ENCODE measurements around the gene KLK4. TPM values are rescaled to one million over a fixed set of nuclear protein-coding genes. Genes with fewer than 3 reads are reported as not detected.

Gene KLK4
- polyA plus RNA-seq, 3 donors, result not detected

- no peak overlapping the region for H3K4me3 Mint-ChIP-seq
- no peaks in the 10 kb centered on the region for H3K36me3 Mint-ChIP-seq
- no peak for DNase-seq
- Histone ChIP-seq H3K27me3 (ENCODE audit: control insufficient read depth in 2 of 2, insufficient read depth in 2 of 2, low read length in 2 of 2) (peaks cover 3 to 7% of the 10 kb centered on the region in 2 donors), H3K36me3 (replicated peaks in 1 of 2; ENCODE audit: control insufficient read depth in 1 of 2, insufficient read depth in 2 of 2, low read length in 2 of 2) (no peaks in the 10 kb centered on the region), H2AFZ (ENCODE audit: insufficient read depth, low read depth, low read length, poor library complexity, severe bottlenecking) (no peak overlapping the region), H3K9ac (ENCODE audit: insufficient read depth, low read length, poor library complexity, severe bottlenecking) (no peak overlapping the region), H4K20me1 (ENCODE audit: insufficient read depth, low read length) (no peaks in the 10 kb centered on the region), H3K4me2 (replicated peaks; ENCODE audit: extremely low read depth, low read length, poor library complexity, severe bottlenecking) (no peak overlapping the region), H3K4me3 (replicated peaks in 1 of 3; ENCODE audit: low read depth in 2 of 3, low read length in 3 of 3) (no peak overlapping the region), H3K9me3 (replicated peaks in 1 of 2; ENCODE audit: control insufficient read depth in 1 of 2, insufficient read depth in 1 of 2, low read length in 2 of 2) (no peaks in the 10 kb centered on the region), H3K4me1 (ENCODE audit: control insufficient read depth in 1 of 2, insufficient read depth in 2 of 2, low read length in 2 of 2) (no peaks in the 10 kb centered on the region), H3K27ac (ENCODE audit: low read depth in 1 of 2, low read length in 2 of 2) (no peak overlapping the region), H3K79me2 (ENCODE audit: insufficient read depth, low read length) (no peaks in the 10 kb centered on the region)
- 96% methylated on average over 3 of the region's 4 CpGs for WGBS (ENCODE audit: insufficient coverage)
- no peaks in the 10 kb centered on the region for H3K4me1 Mint-ChIP-seq
- TF ChIP-seq, protein P1, sequence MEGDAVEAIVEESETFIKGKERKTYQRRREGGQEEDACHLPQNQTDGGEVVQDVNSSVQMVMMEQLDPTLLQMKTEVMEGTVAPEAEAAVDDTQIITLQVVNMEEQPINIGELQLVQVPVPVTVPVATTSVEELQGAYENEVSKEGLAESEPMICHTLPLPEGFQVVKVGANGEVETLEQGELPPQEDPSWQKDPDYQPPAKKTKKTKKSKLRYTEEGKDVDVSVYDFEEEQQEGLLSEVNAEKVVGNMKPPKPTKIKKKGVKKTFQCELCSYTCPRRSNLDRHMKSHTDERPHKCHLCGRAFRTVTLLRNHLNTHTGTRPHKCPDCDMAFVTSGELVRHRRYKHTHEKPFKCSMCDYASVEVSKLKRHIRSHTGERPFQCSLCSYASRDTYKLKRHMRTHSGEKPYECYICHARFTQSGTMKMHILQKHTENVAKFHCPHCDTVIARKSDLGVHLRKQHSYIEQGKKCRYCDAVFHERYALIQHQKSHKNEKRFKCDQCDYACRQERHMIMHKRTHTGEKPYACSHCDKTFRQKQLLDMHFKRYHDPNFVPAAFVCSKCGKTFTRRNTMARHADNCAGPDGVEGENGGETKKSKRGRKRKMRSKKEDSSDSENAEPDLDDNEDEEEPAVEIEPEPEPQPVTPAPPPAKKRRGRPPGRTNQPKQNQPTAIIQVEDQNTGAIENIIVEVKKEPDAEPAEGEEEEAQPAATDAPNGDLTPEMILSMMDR (IDR thresholded peaks at IDR 0.05), result no peak
- peaks cover 0 to 2% (median 0%) of the 10 kb centered on the region in 7 donors for H3K9me3 Mint-ChIP-seq
- intact Hi-C loops (cut with micrococcal nuclease), result no loop called here
- no peak overlapping the region for H3K27ac Mint-ChIP-seq
- peaks cover 13 to 16% (median 15%) of the 10 kb centered on the region in 3 donors for H3K27me3 Mint-ChIP-seq (ENCODE audit: low read depth in 3 of 3)
Observed at GRCh38 chr19:50869479-50869878, 41.7 kb downstream of the KLK4 start.

DNA sequence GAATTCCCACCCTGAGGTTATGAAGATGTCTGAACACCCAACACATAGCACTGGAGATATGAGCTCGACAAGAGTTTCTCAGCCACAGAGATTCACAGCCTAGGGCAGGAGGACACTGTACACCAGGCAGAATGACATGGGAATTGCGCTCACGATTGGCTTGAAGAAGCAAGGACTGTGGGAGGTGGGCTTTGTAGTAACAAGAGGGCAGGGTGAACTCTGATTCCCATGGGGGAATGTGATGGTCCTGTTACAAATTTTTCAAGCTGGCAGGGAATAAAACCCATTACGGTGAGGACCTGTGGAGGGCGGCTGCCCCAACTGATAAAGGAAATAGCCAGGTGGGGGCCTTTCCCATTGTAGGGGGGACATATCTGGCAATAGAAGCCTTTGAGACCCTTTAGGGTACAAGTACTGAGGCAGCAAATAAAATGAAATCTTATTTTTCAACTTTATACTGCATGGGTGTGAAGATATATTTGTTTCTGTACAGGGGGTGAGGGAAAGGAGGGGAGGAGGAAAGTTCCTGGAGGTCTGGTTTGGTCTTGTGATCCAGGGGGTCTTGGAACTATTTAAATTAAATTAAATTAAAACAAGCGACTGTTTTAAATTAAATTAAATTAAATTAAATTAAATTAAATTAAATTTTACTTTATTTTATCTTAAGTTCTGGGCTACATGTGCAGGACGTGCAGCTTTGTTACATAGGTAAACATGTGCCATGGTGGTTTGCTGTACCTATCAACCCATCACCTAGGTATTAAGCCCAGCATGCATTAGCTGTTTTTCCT, 49.5 kb downstream of the KLK4 start:
- WGBS (ENCODE audit: insufficient coverage), result 80% methylated on average over 3 of the region's 7 CpGs
- H3K27me3 ChIP-seq (ENCODE audit: control insufficient read depth in 2 of 2, insufficient read depth in 2 of 2, low read length in 2 of 2), result peaks cover 0 to 6% of the 10 kb centered on the region in 2 donors
- H3K4me1 Mint-ChIP-seq, result no peaks in the 10 kb centered on the region
- no peak overlapping the region for H3K4me2 ChIP-seq (replicated peaks; ENCODE audit: extremely low read depth, low read length, poor library complexity, severe bottlenecking)
- TF ChIP-seq, protein P1 (IDR thresholded peaks at IDR 0.05), result no peak
- H3K4me3 Mint-ChIP-seq, result no peak overlapping the region
- H3K4me3 ChIP-seq (replicated peaks in 1 of 3; ENCODE audit: low read depth in 2 of 3, low read length in 3 of 3), result no peak overlapping the region
- no peaks in the 10 kb centered on the region for H3K4me1 ChIP-seq (ENCODE audit: control insufficient read depth in 1 of 2, insufficient read depth in 2 of 2, low read length in 2 of 2)
- peaks cover 0 to 18% (median 7%) of the 10 kb centered on the region in 7 donors for H3K9me3 Mint-ChIP-seq
- no peak overlapping the region for H3K9ac ChIP-seq (ENCODE audit: insufficient read depth, low read length, poor library complexity, severe bottlenecking)
- H3K36me3 ChIP-seq (replicated peaks in 1 of 2; ENCODE audit: control insufficient read depth in 1 of 2, insufficient read depth in 2 of 2, low read length in 2 of 2), result no peaks in the 10 kb centered on the region
- intact Hi-C loops (cut with micrococcal nuclease), result no loop called here
- H2AFZ ChIP-seq (ENCODE audit: insufficient read depth, low read depth, low read length, poor library complexity, severe bottlenecking), result no peak overlapping the region
- no peak overlapping the region for H3K27ac ChIP-seq (ENCODE audit: low read depth in 1 of 2, low read length in 2 of 2)
- no peak for DNase-seq
- no peak overlapping the region for H3K27ac Mint-ChIP-seq
- H3K79me2 ChIP-seq (ENCODE audit: insufficient read depth, low read length), result no peaks in the 10 kb centered on the region
- peaks cover 5 to 8% of the 10 kb centered on the region in 2 donors for H3K9me3 ChIP-seq (replicated peaks in 1 of 2; ENCODE audit: control insufficient read depth in 1 of 2, insufficient read depth in 1 of 2, low read length in 2 of 2)
- H4K20me1 ChIP-seq (ENCODE audit: insufficient read depth, low read length), result no peaks in the 10 kb centered on the region
- H3K27me3 Mint-ChIP-seq (ENCODE audit: low read depth in 3 of 3), result peaks cover 29 to 32% (median 30%) of the 10 kb centered on the region in 3 donors
- no peaks in the 10 kb centered on the region for H3K36me3 Mint-ChIP-seq
